ENCODE measurements around the gene SIL1. TPM values are rescaled to one million over a fixed set of nuclear protein-coding genes. Genes with fewer than 3 reads are reported as not detected.
"Not testable (repeated sequence)": the region's sequence is repeated elsewhere in the genome, so short reads cannot be mapped to it uniquely, and the experiment has no call there.

Gene SIL1
- polyA plus RNA-seq, 12 donors, result 19.6 to 46.8 (median 27.2) TPM; not detected in 1

DNA sequence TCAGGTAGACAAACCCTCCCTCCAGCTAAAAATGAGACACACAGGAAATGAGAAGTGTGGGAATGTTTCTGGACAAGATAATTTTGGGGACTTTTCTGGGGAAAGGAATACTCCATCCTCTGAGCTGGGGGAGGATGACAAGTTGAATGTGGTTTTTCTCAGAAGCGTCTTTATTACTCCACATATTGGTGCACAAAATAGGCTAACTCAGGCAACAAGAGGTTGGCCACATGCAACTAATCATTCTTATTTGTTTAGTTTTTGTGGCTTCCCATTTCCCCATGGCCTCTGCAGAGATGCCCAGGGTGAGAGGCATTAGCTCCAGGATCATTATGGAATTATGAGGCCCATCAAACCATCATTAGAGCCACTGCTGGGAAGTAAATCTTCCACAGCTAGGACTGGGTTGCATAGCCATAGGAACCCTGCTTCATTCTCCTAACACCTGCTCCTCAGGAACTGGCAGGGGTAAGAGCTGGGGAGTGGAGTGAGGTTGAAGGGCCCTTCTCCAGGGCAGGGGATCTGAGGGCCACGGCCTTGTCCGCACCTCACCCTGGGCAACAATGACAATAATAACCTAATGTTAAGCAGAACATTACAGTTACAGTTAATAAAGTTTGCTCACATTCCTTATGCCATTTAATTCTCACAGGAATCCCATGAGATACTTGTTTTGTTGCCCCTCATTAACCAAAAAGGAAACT lies 9.3 kb upstream of the SIL1 start:
- DNase-seq, result no peak

DNA sequence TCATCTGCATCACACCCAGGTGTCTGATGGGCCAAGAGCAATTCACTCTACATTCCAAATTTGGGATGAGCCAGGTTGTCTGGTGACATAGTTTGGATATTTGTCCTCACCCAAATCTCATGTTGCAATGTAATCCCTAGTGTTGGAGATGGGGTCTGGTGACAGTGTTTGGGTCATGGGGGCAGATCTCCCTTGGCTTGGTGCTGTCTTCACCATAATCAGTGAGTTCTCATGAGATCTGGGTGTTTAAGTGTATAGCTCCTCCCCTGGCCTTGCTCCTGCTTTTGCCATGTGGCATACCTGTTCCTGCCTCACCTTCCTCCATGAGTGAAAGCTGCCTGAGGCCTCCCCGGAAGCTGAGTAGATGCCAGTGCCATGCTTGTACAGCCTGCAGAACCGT lies 7.4 kb upstream of the SIL1 start:
- no peak for DNase-seq

DNA sequence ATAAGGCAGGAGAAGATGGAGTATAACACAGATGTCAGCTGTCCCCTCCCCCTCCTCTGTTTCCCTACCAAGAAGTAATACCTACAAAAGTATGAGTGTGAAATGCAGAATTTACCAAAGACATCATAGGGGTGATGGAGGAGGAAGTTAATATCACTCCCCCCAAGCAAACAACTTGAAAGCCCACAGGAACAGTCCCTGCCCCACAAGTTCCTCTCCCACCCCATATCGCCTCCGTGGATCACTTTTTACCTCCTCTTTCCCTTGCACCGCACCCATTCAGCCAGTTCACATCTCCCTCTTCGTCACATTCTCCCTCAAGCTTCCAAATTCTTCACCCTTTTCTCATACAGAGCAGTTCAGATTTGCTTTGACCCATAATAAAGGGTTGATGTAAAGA lies 7.0 kb upstream of the SIL1 start:
- DNase-seq, result no peak

- no peak for DNase-seq
Measured at GRCh38 chr5:139204196-139204595, 6.0 kb upstream of the SIL1 start.

- no peak for DNase-seq
Measured at GRCh38 chr5:139199321-139199720, 1.2 kb upstream of the SIL1 start.

GRCh38 chr5:139196296-139196956 lies 1.7 kb downstream of the SIL1 start:
- DNase-seq, result no peak

DNA sequence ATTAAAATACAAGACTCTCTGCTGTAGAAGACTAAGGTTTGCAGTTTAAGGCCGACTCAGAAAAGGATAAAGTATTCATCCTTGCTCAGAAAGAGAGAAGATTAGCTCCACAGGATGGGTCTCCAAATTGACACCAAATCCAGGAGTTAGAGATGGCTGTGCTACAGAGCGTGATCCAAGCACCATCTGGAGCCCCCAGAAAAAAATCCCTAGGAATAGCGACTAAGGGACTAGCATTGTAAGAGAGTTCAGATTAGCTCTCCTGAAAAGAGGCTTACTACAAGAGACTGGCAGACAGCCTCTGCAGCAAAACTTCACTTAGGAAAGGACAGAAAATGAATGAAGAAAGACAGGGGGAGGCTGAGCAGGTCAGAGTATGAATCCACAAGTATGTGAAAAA lies 3.7 kb downstream of the SIL1 start:
- DNase-seq, result no peak

- DNase-seq, result no peak
Measured at GRCh38 chr5:139193928-139194327, 4.2 kb downstream of the SIL1 start.

- not testable (repeated sequence) for DNase-seq
Measured at GRCh38 chr5:139192906-139193305, 5.3 kb downstream of the SIL1 start.

DNA sequence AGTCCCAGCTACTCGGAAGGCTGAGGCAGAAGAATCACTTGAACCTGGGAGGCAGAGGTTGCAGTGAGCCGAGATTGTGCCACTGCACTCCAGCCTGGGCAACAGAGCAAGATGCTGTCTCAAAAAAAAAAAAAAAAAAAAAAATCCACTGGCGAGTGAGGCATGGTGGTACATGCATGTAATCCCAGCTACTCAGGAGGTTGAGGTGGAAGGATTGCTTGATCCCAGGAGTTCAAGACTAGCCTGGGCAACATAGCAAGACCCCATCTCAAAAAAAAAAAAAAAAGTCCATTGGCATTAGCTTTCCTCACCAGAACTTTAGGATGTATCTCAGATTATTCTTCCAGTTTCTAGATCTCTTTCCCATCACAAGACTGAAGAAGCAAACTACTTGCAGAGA lies 6.2 kb downstream of the SIL1 start:
- not testable (repeated sequence) for DNase-seq

- DNase-seq, result no peak
Measured at GRCh38 chr5:139190125-139190524, 8.0 kb downstream of the SIL1 start.

- DNase-seq, result no peak
Measured at GRCh38 chr5:139188558-139189270, 9.5 kb downstream of the SIL1 start.

DNA sequence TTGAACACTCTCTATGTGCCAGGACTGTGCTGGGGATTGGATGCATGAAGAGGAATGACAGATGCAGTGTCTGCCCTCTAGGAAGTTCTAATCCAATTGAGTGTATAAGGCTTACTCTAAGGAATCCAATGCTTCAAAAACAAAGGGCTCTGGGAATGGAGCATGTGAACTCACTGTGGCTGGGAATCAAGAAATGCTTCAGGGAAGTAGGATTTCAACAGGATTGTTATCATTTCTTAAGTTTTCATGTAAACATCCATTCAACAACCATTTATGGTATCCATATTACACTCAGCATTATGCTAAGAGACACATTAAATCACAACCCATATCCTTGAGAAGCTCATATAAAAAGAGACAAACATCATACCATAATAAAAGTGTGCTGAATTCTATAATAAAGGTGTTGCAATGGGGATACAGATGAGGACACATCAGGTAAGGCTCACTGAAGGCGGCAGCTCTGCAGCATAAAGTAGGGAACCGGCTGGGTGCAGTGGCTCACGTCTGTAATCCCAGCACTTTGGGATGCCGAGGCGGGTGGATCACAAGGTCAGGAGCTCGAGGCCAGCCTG lies 11.3 kb downstream of the SIL1 start:
- no peak for DNase-seq

DNA sequence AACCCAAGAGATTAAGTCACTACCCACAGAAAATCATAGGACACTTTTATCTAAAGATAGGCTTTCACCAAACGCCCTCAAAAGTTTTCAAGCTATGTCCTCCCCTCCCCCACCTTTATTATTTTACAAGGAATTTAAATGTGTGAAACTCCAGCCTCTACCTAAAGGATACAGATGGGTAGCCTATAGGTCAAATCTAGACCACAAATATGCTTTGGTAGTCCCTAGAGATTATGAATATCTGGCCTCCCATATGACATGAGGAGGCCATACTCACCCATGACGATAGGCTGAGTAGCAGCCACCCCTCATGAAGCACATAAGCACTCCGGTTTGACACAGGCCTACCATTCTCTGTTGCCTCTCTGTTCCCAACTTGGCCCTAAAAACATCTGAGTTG lies 11.9 kb downstream of the SIL1 start:
- DNase-seq, result no peak

DNA sequence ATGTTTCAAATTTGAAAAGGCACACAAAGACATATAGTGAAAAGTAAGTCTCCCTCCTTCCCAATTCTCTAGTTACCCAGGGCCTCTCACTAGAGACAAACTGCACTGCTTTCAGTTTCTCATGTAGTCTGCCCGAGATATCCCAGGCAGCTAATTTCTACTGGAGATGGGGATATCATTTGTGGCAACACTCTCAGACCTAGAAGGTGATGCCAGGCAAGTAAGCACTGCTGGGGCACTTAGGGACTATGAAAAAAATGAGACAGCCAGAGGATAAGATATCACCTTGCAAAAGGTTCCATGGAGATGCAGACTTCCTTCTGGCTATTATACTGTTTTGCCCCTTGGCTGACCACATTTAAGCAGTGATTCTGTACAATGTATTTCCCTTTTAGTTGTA lies 12.6 kb downstream of the SIL1 start:
- no peak for DNase-seq

- DNase-seq, result no peak
Measured at GRCh38 chr5:139183502-139183901, 14.7 kb downstream of the SIL1 start.

GRCh38 chr5:139182528-139183296 lies 15.5 kb downstream of the SIL1 start:
- no peak for DNase-seq

- no peak for DNase-seq
Measured at GRCh38 chr5:139181835-139182452, 16.2 kb downstream of the SIL1 start.

GRCh38 chr5:139181322-139181730 lies 16.8 kb downstream of the SIL1 start:
- no peak for DNase-seq

DNA sequence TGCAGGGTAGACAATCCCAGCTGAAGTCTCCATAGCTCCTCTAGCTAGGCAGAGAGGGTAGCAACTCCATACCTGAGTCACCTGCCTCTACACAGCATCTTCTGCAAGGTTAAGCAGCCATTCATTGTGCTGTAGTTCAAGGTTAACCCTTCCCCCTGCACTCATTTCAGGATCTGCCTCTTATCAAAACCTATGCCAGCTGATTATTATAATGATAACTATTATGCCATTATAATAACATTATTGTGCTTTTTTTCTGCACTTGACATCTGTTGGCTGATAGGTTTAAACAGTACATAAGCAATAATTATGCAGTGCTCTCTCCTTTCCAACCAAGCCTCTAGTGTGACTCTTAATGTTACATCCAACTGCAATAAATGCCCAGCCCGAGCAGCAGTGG lies 17.3 kb downstream of the SIL1 start:
- DNase-seq, result no peak

GRCh38 chr5:139179778-139180513 lies 18.2 kb downstream of the SIL1 start:
- DNase-seq, result not testable (repeated sequence)
